OCI-LY1 (cell line): ENCODE results near the gene CD6.
A peak's percentile ranks its signal among the peaks of the same experiment; 100 is the strongest.
"Not testable (repeated sequence)": the region's sequence is repeated elsewhere in the genome, so short reads cannot be mapped to it uniquely, and the experiment has no call there.

Experiments
- H2AFZ ChIP-seq: fragments of 200-600 bp; sonication (generic), shearing (Covaris generic); 2 replicates; pipeline ENCODE4 v1.6.0; 2014; ENCODE audit warnings: antibody characterized with exemption, mild to moderate bottlenecking, low read length
- H3F3A ChIP-seq: fragments of 200-600 bp; sonication (generic), shearing (Covaris generic); 2 replicates; pipeline ENCODE4 v1.6.0; 2014; ENCODE audit warnings: mild to moderate bottlenecking, antibody characterized with exemption, low read length, moderate library complexity; ENCODE audit not compliant: insufficient read depth
- H3K27ac ChIP-seq: fragments of 200-600 bp; sonication (generic); 2 replicates; pipeline ENCODE4 v1.5.1; 2014; ENCODE audit warnings: low read length, mixed run types, mild to moderate bottlenecking, low read depth; ENCODE audit not compliant: poor library complexity, severe bottlenecking
- H3K27me3 ChIP-seq: fragments of 200-600 bp; sonication (generic); 2 replicates; pipeline ENCODE4 v1.6.0; 2014; ENCODE audit warnings: antibody characterized with exemption, mild to moderate bottlenecking, low read length, moderate library complexity; ENCODE audit not compliant: insufficient read depth
- H3K36me3 ChIP-seq: fragments of 200-600 bp; sonication (generic); 2 replicates; pipeline ENCODE4 v1.6.1; 2014; ENCODE audit warnings: mild to moderate bottlenecking, antibody characterized with exemption, low read length, moderate library complexity, mixed read lengths; ENCODE audit not compliant: insufficient read depth
- H3K4me1 ChIP-seq: fragments of 200-600 bp; sonication (generic); 2 replicates; pipeline ENCODE4 v1.5.1; 2014; ENCODE audit warnings: mild to moderate bottlenecking, low read length, moderate library complexity; ENCODE audit not compliant: insufficient read depth, severe bottlenecking
- H3K4me2 ChIP-seq: fragments of 200-600 bp; sonication (generic), shearing (Covaris generic); 2 replicates; pipeline ENCODE4 v1.6.1; 2014; ENCODE audit warnings: low read length
- H3K4me3 ChIP-seq: fragments of 200-600 bp; sonication (generic); 2 replicates; pipeline ENCODE4 v1.5.1; 2014; ENCODE audit warnings: low read length, low read depth, mild to moderate bottlenecking, mixed read lengths; ENCODE audit not compliant: poor library complexity, severe bottlenecking
- H3K79me2 ChIP-seq: fragments of 200-600 bp; shearing (Covaris generic); 2 replicates; pipeline ENCODE4 v1.6.1; 2016; ENCODE audit warnings: mixed run types, low read length, mixed read lengths; ENCODE audit not compliant: insufficient read depth
- H3K9ac ChIP-seq: fragments of 200-600 bp; sonication (generic), shearing (Covaris generic); 2 replicates; pipeline ENCODE4 v1.6.1; 2014; ENCODE audit warnings: mild to moderate bottlenecking, low read length, mixed read lengths
- H3K9me2 ChIP-seq: fragments of 200-600 bp; sonication (generic), shearing (Covaris generic); 2 replicates; pipeline ENCODE4 v1.6.1; 2014; ENCODE audit warnings: low read depth, mild to moderate bottlenecking, low read length, mixed read lengths
- H3K9me3 ChIP-seq: fragments of 200-600 bp; shearing (Covaris generic); 2 replicates; pipeline ENCODE4 v1.6.1; 2014; ENCODE audit warnings: low read length, mixed read lengths
- H4K20me1 ChIP-seq: fragments of 200-600 bp; sonication (generic), shearing (Covaris generic); 2 replicates; pipeline ENCODE4 v1.6.0; 2016; ENCODE audit warnings: mild to moderate bottlenecking, low read length; ENCODE audit not compliant: insufficient read depth
- EZH2 ChIP-seq: fragments of 200-600 bp; sonication (generic), shearing (Covaris generic); IDR thresholded peaks from 2 replicates; pipeline ENCODE4 v1.8.0; 2017; ENCODE audit warnings: borderline replicate concordance, mixed run types, mild to moderate bottlenecking, antibody characterized with exemption, low read length, moderate library complexity, mixed read lengths
- TF ChIP-seq, protein P1 (sequence below): fragments of 200-600 bp; sonication (generic), shearing (Covaris generic); IDR thresholded peaks from 2 replicates; pipeline ENCODE4 v1.5.1; 2017; ENCODE audit warnings: mild to moderate bottlenecking, antibody characterized with exemption, low read length, moderate library complexity, mixed read lengths

The CD6 gene

DNA sequence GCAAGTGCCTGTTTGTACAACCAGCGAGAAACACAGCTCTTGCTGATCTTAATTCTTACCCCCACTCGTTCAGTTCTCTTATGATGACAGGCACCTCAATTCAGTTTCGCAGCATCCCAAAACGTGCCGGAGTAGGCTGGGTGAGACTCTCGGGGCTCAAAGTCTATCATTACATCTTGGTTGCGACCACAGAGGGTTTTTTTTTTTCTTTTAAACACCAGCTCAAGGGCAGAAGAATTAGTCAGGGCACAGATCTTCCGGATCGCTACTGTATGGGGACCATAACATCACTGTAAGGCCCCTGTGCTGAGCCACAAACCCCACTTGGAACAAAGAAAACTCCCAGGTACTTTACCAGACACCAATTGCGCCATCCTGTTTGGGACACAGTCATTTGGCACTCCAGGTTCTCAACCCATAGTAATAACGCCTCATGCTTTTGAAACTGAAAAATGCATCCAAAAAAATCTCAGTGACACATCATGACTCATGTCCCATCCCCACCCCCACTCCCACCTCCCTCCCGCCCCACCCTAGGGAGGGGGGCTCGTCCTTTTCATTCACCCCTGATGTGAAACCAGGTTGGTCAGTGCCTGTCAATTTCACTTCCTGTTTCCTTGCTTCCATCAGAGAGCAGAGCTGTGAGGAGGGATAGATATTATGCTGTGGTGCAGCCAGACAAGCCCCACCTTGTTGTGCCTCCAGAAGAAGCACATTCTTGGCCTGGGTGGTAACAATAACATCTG is 89.8 kb downstream of the CD6 start:
- H3K9ac ChIP-seq = peak overlapping the region; percentile 34; the same call in 1 of the 2 replicates
- H3K4me1 ChIP-seq = peaks cover 29% of the 10 kb centered on the region
- H3K9me3 ChIP-seq = no peaks in the 10 kb centered on the region
- H3K36me3 ChIP-seq = no peaks in the 10 kb centered on the region; the same call in 1 of the 2 replicates
- peak overlapping the region; percentile 28 for H3K4me3 ChIP-seq
- H3K27ac ChIP-seq = peak overlapping the region; percentile 56
- no peaks in the 10 kb centered on the region for H4K20me1 ChIP-seq
- TF ChIP-seq, protein P1, sequence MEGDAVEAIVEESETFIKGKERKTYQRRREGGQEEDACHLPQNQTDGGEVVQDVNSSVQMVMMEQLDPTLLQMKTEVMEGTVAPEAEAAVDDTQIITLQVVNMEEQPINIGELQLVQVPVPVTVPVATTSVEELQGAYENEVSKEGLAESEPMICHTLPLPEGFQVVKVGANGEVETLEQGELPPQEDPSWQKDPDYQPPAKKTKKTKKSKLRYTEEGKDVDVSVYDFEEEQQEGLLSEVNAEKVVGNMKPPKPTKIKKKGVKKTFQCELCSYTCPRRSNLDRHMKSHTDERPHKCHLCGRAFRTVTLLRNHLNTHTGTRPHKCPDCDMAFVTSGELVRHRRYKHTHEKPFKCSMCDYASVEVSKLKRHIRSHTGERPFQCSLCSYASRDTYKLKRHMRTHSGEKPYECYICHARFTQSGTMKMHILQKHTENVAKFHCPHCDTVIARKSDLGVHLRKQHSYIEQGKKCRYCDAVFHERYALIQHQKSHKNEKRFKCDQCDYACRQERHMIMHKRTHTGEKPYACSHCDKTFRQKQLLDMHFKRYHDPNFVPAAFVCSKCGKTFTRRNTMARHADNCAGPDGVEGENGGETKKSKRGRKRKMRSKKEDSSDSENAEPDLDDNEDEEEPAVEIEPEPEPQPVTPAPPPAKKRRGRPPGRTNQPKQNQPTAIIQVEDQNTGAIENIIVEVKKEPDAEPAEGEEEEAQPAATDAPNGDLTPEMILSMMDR = no peak
- TF ChIP-seq EZH2 = no peak
- H3K27me3 ChIP-seq = no peaks in the 10 kb centered on the region; the same call in 1 of the 2 replicates
- H3K4me2 ChIP-seq = peak overlapping the region; percentile 59
- H2AFZ ChIP-seq = 0 out of 2 replicates have a peak overlapping the region, but pooled peaks have one; percentile 84
- no peaks in the 10 kb centered on the region for H3K79me2 ChIP-seq
- no peaks in the 10 kb centered on the region for H3K9me2 ChIP-seq
- H3F3A ChIP-seq = no peaks in the 10 kb centered on the region

DNA sequence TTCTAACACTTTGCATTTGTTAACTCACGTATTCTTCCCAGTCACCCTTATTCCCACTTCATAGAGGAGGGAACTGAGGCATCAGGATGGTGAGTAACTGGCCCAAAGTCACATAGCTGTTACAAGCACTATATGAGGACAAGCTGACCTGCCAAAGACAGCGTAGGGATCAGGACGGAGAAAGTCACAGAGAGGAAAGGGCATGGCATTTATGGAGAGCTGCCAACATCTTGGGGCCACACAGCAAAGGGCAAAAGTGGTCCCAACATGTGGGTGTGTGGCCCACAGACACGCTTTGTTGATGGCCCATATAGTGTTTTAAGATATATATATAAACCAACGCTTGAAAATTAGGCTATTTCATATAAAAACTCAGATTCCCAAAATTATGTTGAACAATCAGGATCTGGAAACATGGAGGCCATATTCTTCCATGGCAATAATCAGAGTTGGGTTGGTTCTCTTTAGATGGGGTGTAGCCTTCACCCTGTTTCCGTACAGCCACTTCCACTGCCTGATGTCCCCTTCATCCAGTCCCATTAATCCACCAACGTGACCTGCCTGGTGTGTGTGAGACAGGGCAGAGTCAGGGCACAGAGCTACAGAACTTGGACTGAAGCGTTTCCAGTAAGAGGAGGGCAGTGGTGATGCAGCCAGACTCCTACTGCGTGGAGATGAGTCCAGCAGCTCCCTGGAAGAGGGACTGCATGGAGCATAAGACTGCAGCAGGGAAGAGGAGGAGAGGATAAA is 90.9 kb downstream of the CD6 start:
- Histone ChIP-seq H3K27me3 (no peaks in the 10 kb centered on the region; the same call in 1 of the 2 replicates), H3K36me3 (no peaks in the 10 kb centered on the region; the same call in 1 of the 2 replicates), H3K9me2 (no peaks in the 10 kb centered on the region), H3F3A (no peaks in the 10 kb centered on the region), H3K4me1 (peaks cover 29% of the 10 kb centered on the region), H4K20me1 (no peaks in the 10 kb centered on the region), H3K9ac (no peak overlapping the region), H3K9me3 (no peaks in the 10 kb centered on the region), H3K4me2 (no peak overlapping the region), H2AFZ (no peak overlapping the region), H3K27ac (peak overlapping the region; percentile 56), H3K4me3 (no peak overlapping the region), H3K79me2 (no peaks in the 10 kb centered on the region)
- no peak for TF ChIP-seq EZH2
- TF ChIP-seq, protein P1 = no peak

DNA sequence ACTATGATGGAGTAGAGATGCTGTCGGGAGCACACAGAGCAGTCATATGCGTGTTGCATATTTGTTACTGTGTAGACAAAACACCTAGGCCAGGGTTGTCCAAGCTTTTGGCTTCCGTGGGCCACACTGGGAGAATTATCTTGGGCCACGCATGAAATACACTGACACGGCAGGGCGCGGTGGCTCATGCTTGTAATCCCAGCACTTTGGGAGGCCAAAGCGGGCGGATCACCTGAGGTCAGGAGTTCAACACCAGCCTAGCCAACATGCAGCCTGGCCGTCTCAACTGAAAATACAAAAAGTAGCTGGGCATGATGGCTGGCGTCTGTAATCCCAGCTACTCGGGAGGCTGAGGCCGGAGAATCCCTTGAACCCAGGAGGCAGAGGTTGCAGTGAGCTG is 93.8 kb downstream of the CD6 start:
- H4K20me1 ChIP-seq, H3K9ac ChIP-seq, H3K9me2 ChIP-seq: not testable (repeated sequence)

More for the DNA sequence above, 93.8 kb downstream of the CD6 start:
- H3F3A ChIP-seq, H3K27me3 ChIP-seq, H3K4me3 ChIP-seq, H3K36me3 ChIP-seq, H3K9me3 ChIP-seq, H3K4me2 ChIP-seq, H3K79me2 ChIP-seq, H2AFZ ChIP-seq, H3K27ac ChIP-seq: not testable (repeated sequence)
- peaks cover 34% of the 10 kb centered on the region for H3K4me1 ChIP-seq
